Activated CD4-positive, CD25-positive, alpha-beta regulatory T cell treated with anti-CD3 and anti-CD28 coated beads, Interleukin-2, amount 50 U/mL, for 16 hours (primary cell): ENCODE results near the gene DNM1.

ENCODE experiments used
- DNase-seq: peaks from one replicate; pipeline ENCODE4 v3.0.0-alpha.2; 2020; ENCODE audit warnings: low read depth, low spot score

The DNM1 gene

DNA sequence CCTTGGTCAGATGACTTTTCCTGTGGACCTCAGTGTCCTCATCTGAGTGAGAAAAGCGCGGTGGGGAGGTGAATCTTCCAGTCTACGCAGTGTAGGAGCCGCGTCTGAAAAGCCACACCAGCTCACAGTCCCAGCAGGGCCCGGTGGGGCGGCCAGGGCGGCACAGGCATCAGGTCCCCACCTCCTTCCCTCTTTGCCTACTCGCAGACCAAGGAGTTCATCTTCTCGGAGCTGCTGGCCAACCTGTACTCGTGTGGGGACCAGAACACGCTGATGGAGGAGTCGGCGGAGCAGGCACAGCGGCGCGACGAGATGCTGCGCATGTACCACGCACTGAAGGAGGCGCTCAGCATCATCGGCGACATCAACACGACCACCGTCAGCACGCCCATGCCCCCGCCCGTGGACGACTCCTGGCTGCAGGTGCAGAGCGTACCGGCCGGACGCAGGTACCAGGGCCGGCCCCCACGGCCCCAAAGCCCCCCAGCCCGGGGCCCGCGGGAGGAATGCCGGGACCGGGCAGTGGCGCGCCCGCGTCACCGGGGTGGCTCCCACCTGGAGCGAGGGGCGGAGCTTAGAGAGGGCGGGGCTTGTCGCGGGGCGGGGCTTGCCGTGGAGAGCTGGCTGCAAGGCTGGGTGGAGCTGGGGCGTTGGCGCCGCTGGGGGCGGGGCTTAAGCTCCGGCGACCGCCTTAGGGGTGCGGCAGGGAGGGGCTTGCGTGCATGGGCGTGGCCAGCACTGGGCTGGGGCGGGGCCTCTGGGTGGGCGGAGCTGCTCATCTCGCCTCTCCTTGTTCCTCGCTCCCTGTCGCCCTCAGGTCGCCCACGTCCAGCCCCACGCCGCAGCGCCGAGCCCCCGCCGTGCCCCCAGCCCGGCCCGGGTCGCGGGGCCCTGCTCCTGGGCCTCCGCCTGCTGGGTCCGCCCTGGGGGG, 47.0 kb downstream of the DNM1 start:
- DNase-seq, result peak; percentile 94

DNA sequence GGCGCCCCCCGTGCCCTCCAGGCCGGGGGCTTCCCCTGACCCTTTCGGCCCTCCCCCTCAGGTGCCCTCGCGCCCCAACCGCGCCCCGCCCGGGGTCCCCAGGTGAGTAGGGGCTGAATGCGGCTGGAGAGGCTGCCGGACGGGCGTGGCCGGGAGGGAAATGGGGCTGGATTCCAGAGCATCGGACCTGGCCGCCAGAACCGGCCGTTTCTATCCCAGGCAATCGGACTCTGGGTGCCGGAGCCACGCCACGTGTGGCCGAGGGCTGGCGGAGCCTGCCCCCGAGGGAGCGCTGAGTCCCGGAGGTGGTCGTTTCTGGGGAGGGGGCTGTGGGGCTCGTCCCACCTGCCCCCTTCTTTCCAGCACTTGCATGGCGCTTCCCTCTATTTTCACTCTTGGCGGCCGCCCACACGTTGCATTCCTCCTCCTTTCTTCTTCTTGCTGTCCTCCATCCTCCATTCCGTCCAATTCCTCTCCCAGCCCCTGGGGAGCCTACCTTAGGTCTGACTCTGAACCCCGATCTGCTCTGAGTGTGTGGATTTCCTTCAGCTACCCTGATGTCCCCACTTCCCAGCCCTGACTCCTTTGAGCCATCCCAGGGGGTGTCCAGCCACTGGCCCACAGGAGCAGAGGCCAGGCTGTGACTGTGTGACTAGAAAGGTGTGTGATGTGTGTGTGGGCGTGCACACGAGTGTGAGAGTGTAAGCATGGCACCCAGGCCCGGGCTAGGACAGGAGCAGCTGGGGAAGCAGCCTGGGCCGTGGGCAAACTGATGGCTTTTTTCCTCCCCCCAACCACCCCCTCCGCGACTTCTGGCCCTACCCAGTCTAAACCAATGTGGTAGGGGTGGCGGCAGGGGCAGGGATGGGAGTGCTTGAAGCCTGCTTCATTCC, 47.9 kb downstream of the DNM1 start:
- no peak for DNase-seq

DNA sequence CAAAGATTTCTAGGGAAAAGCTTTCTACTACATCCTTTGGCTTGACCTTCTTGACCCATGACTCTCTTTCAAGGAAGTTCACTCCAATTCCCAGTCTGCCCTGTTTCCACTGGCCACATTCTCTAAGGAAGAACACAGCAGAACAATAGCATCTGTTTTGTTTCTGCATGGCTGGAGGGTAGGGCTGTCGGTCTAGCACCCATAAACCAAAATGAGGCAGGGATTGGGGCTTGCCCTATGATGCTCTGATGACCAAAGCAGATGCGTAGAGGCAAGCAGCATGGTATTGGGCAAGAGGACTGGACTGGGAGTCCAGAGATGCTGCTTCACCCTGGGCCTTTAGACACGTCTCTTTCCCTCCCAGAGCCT, 48.5 kb downstream of the DNM1 start:
- no peak for DNase-seq

DNA sequence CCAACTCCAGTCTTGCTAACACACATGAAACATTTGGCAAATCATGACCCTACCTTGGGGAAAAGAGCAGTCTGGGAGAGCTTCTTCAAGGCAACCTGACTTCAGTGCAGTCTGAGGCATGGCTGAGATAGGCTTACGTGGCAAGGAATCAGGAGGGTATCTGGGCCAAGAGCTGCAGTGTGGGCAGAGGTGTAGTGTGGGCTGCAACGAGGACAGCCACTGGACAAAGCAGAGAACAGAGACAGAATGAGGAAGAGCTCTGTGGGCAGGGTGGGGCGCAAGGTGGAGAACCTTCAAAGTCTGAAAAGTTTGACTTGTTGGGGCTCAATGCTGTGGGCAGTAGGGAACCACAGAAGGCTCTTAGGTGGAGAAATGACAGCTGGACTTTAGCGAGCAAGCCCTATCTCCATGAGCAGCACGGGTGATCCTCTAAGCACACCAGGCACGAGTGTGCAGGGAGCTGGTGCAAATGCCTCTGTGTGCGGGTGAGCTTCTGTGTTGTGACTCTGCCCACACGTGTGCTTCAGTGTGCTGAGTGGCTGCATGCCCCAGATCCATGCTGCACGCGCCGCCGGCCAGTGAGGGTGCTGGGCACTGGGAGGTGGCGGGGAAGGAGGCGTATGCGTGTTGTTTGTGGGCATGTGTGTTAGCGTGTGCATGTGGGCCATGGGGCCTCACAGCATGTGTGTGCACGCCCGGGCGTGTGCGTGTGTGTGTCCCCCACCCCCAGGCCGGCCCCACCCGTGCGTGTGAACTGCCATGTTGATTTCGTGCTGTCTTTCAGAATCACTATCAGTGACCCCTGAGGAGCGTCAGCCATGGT, 49.3 kb downstream of the DNM1 start:
- no peak for DNase-seq

DNA sequence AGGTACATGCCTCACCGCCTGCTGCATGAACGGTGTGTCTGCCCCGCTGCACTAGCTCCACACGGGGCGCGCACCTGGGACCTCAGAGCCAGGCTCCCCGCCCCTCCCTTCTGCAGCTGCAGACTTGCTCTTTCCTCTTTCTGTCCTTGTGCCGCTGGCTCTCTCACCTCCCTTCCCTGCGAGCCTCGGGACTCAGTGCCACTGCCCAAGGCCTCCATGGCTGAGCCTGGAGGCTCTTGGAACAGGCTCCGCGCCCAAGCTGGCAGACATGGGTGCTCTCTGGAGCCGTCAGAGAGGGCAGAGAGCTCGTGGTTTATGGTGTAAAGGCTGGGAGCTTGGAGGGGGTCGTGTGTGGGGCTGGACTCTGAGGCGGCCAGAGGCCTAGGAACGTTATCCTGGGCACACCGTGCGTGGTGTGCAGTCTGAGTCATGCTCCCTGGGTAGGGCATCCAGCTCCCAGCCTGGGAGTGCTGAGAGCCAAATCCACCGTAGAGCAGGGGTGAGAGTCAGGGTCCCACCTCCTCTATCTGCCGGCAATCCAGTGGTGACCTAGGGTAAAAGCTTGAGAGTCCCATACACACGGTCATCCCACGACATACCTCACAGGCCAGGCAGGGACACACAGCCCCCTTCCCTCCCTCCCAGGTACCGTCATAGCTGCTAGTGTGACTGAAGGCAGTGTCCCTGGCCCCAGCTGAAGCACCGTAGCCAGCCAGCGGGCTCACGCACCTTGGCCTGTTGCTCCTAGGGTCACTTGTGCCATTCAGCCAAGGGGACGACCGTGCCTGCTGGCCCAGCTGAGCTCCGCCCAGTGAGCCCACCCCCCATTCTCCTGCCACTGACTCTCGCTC, 50.2 kb downstream of the DNM1 start:
- no peak for DNase-seq

DNA sequence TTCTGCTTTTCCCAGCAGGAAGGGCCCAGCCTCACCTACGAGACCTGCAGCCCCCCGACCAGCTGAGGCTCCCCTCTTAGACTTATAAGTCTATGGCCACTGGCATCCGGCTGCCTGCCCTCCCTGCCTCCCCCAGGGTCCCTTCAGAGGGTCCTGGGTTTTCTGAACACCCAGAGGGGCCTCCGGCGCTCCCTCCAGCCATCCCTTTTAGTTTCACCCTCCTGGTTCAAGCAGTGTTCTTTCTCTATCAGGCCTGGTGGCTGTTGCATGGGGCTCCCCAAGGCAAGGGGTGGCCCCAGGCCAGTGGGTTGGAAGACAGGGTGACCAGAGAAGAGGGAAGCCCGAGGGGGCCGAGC, 50.8 kb downstream of the DNM1 start:
- DNase-seq, result no peak

DNA sequence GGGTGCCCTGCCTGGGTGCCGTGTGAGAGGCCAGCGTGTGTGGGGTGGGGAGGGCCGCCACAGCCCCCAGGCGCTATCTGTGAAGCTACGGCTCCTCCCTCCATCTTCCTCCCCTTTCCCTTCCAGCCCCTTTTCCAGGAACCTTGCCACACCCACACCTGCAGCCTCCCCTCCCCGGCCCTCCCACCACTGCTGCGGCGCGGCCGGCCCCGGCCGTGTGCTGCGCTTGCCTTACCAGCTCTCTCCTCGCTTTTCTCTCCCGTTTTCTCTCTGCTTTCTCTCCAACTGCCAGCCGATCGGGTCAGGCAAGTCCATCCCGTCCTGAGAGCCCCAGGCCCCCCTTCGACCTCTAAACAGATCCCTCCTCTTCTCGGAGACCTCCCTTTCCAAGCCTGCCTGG, 51.2 kb downstream of the DNM1 start:
- DNase-seq, result no peak

DNA sequence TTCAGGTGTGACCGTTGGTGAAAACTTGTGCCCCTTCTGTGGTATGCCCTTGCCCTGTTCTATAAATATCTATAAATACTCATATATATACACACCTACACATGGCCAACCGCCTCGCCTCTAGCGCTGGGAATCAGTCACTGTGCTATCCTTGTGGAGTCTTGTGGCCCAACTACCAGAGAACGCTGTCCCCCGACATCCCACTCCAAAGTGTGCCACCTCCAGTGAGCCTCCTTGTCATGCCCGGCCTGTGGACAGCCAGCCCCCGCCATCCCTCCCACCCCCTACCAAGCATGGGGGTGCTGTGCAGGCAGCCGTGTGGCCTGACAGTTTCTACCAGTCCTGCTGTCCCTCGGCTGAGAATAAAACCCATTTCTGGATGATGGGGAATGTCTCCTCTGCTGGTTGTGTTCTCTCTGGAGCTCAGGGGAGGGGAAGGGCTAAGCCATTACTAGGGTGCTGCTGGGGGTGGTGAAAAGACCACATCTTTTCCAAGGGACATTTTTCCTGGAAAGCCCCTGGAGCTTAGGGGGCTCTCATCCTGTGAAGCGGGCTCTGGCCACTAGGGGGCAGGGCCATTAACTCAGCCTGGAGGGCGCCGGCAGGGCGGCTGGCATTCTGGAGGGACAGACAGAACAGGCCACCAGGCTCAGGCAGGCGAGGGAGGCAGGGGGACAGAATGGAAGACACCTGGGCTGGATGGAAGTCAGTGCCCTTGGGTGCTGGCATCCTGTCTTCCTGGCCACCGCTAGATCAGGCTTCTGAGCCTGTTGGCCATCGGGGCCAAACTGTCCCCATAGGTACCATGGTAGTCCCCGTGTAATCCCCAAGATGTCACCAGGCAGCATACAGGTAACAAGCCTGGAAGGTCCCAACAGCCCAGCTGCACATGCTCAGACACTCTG, 51.9 kb downstream of the DNM1 start:
- peak; percentile 36 for DNase-seq

DNA sequence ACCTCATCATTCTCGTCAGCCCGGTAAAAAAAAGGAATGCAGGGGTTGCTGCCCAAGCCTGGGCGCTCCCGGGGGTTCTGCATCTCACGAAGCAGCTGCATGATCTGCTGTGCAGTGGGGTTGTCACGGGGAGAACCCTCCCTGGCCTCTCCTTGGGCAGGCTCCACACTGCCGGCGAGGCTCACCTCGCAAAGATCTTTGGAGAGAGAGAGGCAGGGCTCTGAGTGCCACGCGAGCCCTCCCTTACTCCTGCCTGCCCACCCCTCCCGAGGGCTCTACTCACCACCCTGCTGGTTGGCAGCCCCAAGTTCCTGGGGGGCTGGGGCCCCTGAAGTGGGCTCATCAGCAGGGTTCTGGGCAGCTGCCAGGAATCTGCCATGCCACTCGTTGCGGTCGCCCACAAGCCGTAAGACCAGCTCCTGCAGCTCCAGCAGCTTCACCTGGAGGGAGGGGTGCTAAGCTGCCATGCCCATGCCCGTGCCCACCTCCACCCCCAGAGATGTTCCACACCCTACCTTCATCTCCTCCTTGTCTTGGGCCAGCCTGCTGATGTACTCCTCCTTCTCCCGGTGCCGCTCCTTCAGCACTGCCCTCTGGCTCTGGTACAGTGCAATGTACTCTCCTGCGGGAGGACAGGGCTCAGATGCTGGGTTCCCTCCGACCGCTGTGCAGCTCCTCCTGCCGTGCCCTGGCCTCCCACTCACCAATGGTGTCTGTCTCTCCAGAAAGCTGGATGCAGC, 54.1 kb downstream of the DNM1 start:
- no peak for DNase-seq

DNA sequence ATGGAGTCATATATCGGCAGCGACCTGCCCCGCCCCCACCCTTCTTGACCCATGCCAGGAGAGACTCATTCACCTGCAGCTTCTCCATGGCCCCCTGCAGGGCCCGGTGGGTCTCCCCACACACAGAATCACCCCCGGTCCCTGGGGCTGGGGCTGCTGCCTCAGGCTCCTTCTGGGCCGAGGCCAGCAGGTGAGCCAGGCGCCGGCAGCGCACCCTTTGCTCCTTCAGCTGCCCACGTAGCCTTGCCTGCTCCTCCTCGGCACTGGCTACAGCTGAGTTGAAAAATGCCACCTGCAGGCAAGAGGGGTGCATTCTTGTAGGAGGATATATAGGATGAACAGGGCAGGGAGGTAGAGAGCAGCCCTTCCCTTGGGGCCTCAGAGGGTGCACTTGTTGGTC, 54.7 kb downstream of the DNM1 start:
- no peak for DNase-seq

DNA sequence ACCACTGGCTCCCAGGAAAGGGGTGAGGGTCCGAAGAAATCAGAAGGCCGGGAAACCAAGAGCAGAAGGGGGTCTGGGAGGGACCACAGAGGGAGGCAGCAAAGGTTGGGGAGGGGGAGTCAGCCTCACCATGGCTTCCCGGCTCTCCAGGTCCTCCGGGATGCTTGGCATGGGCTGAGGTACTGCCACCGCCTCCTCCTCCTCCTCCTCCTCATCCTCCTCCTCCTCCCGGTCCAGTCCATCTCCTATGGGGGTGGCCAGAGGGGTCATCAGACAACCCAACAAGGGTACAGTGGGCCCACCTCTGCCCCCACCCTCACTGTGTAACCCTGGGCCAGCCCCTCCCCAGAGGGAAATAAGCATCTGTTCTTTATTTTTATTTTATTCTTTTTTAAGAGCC, 55.1 kb downstream of the DNM1 start:
- DNase-seq, result no peak

DNA sequence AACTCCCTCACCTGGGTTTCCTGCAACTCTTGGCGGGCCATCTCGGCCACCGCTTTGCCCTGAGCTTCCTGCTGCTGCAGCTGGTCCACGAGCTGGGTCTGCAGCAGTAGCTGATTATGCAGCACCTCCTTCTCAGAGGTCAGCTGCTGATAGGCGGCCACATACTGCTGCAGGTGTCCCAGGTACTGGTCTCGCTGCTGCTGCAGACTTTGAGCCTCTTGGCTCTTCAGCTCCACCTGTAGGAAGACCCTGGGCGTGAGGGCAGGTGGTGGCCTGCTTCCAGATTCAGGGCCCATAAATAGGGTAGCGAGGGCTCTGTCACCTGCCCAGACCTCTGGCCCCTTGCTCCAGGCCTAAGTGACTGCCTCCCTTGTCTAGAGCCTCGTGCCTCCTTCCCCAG, 56.0 kb downstream of the DNM1 start:
- no peak for DNase-seq

DNA sequence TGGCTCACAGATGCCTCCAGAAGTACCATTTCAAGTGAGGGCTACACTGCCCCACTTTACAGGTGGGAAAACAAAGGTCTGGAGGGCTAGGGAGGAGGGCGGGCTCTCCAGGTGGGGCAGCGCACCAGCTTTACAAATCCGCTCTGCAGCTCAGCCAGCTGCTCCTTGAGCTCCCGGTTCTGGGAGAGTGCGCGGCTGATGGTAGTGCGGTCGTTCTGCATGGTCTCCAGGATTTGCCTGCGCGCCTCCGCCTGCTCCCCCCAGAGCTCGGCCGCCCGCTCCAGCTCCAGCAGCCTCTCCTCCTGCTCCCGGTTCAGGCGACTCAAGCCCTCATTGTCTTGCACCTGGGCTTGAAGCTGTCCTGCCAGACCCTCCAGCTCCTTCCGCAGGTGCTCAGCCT, 57.2 kb downstream of the DNM1 start:
- no peak for DNase-seq

DNA sequence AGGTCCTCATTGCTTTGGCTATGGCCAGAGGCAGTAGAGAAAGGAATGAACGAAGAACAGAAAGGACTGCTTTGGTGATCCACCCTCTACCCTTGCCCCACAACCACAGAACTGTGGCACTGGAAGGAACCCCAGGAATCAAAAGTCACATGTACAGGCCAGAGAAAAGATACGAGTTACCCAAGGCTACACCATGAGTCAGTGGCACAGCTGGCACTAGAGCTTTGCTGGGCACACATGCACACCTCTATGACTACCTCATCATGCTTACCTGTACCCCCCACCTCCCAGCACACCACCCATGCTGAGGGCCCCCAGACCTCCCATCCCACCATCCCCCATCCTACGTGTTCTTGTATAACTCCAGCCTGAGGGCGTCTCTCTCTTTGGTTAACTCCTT, 59.5 kb downstream of the DNM1 start:
- no peak for DNase-seq

DNA sequence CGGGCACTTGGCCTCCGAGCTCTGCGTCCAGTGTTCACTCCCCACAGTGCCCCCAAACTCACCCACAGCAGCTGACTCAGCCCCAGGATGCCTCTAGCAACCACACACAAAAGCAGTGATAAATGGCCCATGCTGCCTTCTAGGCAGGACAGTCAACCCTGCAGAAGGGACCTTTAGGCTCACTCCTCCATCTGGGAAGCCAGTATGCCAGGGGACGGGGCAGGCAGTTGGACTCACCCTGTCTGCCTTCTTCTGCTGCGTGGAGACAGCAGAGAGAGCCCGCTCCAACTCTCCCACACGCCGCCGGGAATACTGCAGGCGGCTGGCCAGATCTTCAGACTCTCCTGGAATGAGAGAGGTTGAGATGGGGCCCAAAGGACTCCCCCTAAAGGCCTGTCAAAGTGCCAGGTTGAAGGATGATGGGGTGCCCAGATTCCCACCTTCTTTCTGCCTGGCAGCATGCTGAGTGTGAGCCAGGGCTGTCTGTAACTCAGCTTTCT, 62.2 kb downstream of the DNM1 start:
- DNase-seq, result no peak

DNA sequence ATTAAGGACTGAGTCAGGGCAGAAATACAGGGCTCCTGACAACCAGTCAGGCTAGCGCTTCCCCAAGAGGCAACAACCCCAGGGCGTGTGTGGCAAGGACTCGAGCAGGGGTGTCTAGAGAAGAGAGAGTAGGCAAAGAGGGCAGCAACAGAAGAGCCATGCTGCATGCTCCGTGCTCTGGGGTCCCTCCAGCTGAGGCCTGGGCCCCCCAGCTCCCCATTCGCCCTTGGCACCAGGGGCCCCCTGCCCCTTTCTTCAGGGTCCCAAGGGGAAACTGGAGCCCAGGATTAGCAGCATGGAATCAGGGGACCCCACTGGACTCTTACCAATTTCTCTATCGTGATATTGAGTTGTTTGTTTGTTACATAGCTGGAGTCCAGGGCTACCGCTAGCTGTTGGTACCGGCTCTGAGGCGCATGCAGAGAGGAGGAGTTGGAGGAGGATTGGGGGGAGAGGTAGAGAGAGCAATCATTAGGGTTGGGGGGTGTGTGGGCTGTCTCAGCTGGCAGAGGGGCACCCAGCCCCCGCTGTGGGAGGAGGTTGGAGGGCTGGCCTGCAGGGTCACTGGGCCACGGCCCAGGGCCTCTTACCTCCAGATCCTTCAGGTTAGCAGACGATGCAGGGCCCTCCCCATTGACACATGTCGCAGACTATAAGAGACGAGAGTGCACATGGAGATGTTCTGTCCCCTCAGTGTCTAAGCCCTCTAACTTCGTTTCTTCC, 63.9 kb downstream of the DNM1 start:
- no peak for DNase-seq

DNA sequence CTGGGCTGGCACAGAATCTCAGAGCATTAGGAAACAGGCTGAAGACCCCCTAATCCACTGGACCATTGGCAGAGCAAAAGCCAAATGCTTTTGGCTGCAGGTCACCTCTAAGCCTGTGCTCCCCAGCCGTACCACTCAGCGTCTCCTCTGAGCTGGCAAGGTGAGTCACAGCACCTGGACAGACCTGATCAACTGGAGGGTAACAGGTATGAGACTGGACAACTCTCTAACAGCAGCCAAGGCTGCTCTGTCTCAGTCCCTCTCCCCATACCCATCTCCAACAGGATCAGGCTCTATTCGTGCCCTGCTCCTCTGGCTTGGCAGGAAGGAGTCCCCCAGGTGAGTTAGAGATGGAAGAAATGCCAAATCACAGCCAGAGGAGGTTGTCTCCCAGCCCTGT, 67.9 kb downstream of the DNM1 start:
- no peak for DNase-seq

DNA sequence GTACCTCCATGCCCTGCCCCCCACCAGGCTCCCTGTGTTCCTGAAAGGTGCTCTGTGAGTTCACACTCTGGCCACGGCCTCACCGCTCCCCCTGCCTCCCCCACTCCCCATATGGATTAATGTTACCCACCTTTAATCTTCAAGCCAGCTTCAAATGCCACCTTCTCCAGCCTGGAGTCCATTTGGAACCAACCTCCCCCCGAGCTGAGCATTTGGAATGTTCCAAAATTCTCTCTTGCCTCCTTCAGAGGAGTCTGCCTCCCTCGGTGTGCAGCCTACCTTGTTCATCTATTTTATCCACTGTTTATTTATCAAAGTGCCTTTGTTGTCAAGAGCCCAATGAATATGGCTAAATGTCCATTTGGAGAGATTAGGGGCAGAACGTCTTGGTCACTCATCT, 68.3 kb downstream of the DNM1 start:
- no peak for DNase-seq
